Renal cortex interstitium (tissue), 11 donors: ENCODE measurements around the gene MYOM1. TPM values are rescaled to one million over a fixed set of nuclear protein-coding genes. Genes with fewer than 3 reads are reported as not detected.
"Not testable (repeated sequence)": the region's sequence is repeated elsewhere in the genome, so short reads cannot be mapped to it uniquely, and the experiment has no call there.

ENCODE experiments used
- DNase-seq, 11 donors: peaks; one replicate each; pipeline ENCODE4 v3.0.0-alpha.2; 2013; ENCODE audit warnings: low read depth in 9 of 11, low spot score in 4 of 11; ENCODE audit errors: extremely low read depth in 1 of 11
- polyA plus RNA-seq, 3 donors: library from polyadenylated mRNA; unstranded; fragments of 120-200 nt; gene quantifications; one replicate each; pipeline ENCODE4 v1.2.1, GENCODE V29; 2013; ENCODE audit not compliant: insufficient read length in 3 of 3

Gene MYOM1
- polyA plus RNA-seq, 3 donors = 8.1 to 10.2 (median 8.6) TPM

DNA sequence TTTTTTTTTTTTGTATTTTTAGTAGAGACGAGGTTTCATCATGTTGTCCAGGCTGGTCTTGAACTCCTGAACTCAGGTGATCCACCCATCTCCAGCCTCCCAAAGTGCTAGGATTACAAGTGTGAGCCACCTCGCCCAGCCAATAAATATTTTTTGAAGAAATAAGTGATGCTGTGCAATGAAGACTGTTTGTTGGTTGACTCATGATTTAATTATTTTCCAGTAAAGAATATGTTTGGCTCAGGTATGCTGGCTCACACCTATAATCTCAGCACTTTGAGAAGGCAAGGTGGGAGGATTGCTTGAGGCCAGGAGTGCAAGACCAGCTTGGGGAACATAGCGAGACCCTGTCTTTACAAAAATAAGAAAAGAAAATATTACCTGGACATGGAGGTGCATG is 165.0 kb downstream of the MYOM1 start:
- DNase-seq = no peak

DNA sequence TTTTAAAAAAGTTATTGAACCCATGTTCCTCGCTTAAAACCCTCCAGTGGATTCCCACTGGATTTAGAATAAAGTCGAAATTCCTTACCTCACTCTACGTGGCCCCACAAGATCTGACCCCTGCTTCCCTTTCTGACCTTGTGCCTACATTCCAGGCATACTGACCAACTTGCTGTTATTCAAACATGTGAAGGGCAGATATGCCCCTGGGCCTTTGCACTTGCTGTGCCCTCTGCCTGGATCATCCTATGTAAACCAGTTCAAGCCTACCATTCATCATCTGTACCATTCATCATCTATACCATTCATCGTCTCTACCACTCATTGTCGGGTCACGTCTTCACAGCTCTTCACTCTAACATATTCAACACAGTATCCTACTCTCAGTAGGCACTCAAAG is 165.6 kb downstream of the MYOM1 start:
- no peak for DNase-seq

DNA sequence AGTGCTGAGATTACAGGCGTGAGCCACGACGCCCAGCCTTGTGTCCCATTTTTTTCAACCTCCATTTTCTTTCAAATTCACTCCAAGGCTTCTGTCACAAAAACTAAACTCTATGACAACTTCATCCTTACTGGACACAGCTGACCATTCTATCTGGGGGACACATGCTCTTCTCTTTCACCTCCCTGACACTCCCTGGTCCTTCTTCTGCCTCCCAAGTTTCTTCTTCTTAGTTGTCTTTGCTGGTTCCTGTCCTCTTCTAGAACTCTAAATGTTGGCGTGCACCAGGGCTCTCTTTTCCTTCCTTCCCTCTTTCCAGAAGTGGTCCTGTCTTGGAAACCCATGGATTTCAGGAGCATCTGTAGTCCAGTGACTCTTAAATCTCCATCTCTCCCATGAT is 166.7 kb downstream of the MYOM1 start:
- no peak for DNase-seq

DNA sequence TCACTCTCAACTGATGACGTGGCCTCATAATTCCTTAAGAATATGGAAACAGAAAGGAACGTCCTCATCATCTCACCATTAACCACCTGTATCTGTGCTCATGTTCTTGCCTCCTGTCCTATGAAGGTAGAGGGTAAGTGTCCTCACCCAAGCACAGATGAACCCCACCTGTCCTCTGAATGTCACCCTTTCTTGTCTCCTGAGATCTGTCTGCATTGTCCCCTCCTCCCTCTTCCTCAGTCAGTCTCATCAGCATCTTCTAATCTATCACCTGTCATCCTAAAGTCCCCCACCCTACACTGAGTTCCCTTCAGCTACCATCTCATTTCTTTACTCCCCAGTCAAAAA is 167.4 kb downstream of the MYOM1 start:
- DNase-seq = no peak

DNA sequence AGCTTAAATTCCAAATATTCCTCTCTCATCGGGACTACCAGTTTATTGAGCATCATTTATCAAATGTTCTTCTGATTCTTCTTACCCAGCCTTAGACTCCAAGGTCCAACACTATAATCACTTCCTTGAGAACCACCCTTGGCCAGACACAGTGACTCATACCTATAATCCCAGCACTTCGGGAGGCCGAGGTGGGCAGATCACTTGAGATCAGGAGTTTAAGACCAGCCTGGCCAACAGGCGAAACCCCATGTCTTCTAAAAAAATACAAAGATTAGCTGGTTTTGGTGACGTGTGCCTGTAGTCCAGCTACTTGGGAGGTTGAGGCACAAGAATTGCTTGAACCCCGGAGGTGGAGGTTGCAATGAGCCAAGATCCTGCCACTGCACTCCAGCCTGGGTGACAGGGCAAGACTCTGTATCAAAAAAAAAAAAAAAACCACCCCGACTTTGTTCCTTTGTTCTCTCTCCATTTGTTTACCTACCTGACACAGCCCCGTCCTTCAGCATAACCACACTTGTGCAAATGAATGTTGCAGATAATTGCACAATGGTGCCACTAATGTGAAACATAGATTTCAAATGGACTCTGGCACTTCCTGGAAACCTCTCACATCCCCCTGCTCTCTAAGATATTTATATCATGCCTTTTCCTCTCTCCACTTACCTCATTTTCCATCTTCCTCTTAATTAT is 167.9 kb downstream of the MYOM1 start:
- DNase-seq = no peak

DNA sequence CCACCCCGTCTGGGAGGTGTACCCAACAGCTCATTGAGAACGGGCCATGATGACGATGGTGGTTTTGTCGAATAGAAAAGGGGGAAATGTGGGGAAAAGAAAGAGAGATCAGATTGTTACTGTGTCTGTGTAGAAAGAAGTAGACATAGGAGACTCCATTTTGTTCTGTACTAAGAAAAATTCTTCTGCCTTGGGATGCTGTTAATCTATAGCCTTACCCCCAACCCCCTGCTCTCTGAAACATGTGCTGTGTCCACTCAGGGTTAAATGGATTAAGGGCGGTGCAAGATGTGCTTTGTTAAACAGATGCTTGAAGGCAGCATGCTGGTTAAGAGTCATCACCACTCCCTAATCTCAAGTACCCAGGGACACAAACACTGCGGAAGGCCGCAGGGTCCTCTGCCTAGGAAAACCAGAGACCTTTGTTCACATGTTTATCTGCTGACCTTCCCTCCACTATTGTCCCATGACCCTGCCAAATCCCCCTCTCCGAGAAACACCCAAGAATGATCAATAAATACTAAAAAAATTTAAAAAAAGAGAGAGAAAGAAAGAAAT is 169.8 kb downstream of the MYOM1 start:
- not testable (repeated sequence) for DNase-seq

DNA sequence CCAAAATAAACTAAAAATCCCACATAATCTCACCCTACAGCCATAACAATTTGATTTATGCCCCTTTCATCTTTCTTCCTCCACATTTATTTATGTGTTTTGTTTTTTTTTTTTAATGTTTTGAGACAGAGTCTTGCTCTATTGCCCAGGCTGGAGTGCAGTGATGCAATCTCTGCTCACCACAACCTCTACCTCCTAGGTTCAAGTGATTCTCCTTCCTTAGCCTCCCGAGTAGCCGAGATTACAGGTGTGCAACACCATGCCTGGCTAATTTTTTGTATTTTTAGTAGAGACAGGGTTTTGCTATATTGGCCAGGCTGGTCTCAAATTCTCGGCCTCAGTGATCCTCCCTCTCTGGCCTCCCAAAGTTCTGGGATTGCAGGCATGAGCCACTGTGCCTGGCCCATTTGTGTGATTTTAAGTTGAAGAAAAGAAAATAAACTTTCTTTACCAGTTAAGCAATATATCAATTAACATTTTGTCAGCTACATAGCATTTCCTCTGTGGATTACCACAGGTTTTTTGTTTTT is 170.9 kb downstream of the MYOM1 start:
- no peak for DNase-seq

DNA sequence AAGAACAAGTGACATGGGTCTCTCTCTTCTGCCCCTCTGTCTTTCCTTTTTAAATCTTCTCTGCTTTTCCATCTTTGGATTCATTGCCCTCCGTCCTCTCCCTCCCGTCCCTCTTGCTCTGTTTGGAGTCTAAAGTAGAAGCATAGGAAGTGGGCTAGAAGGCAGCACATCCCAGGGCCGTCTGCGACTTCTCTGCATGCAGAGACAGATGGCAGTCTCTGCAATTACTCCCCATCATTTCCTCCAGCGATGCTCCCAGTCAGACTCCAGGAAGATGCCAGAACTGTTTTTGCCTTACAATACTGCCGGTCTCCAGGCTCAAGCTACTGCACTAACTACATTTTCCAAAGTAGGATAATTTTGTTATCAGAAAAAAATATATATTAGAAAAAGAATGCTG is 171.6 kb downstream of the MYOM1 start:
- no peak for DNase-seq

DNA sequence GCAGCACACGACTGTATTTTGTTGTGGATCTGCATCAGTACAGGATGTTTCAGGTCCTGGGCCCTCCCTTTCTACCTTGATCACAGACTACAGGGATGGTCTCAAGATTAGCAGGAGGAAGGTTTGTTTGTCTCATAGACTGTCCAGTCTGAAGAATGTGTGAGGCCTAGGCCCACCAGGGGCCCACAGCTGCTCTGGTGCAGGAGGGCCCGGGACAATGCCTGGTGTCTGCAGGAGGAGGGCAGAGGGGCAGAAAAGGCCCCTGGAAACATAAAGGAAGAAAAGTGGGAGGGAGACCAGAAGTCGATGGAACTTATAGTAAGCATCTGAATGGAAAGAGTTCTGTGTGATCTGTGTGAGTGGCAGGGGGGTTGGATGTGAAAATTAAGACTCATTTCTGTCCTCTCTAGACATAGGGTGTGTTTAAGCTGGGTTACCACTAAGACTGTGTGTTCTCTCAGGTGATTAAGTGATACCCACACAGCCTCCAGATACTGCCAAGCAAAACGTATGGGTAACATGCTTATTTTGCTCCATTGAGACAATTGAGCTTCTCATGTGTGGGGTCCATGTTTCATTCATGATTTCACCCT is 173.5 kb downstream of the MYOM1 start:
- DNase-seq = no peak

DNA sequence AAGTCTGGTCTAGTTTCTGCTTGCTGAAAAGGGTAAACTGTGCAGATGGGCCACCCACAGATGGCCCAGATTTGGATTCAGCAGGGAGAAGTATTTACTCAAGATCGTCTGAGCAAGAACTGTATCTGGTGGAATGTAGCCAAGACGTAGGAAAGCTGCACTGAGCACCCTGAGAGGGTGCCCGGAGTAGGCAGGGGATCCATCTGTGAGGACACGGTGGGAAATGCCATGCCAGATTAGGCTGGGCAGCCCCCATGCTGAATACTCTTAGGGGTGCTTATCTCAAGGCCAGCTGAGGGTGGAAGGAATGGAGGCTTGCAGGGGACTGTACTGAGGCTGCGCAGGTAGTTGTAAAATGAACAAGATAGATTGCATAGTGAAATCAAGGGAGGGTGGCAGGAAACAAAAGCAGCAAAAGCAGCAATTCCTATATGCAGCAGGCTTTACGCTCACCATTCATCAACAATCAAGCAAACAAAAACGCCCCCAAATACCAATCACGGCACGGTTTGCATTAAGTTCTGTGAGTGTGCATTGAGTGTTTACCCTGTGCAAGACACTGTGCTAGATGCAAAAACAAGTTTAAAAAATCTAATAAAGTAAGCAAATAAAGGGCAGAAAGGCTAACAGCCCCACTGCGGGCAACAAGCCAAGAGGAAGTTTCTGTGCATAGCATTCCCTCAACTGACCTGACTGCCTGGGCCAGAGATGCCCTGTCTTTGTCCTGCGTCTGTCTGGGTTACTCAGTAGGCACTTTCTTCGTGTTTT is 174.7 kb downstream of the MYOM1 start:
- DNase-seq = no peak

DNA sequence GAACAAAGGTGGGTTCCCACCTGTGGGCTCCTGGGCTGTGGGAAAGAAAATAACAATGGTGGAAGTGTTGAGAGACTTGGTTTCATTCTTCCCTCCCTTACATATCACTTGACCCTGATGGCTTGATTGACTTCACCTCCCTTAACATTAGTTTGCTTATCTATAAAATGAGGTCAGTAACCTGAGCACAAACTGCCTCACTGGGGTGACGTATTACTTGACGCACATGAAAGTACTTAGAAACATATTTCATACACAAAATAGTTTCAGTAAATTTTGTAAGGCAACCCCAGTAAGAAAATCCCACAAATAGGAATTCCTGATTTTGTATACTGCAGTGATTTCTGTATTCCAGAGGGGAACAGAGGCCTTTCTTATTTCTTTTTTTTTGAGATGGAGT is 177.4 kb downstream of the MYOM1 start:
- no peak for DNase-seq

DNA sequence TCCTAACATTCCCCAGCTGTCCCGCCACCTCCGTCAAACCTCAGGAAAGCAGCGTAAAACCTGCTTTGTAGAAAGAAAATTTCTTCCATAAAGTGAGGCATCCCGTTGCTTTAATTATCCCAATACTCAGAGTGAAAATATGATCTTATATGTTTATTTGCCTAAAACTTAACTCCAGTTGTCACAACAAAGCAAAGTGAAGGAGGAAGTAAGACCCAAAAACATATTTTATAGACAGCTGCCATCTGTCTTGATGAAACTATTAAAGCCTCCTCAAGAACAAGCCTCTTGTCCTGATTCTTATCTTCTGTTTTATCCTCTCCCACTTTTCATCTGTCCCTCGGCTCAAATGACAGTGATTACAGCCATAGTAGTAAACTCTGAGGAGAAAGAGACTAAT is 177.9 kb downstream of the MYOM1 start:
- DNase-seq = peak in 1 of 11 donors; percentile 61

DNA sequence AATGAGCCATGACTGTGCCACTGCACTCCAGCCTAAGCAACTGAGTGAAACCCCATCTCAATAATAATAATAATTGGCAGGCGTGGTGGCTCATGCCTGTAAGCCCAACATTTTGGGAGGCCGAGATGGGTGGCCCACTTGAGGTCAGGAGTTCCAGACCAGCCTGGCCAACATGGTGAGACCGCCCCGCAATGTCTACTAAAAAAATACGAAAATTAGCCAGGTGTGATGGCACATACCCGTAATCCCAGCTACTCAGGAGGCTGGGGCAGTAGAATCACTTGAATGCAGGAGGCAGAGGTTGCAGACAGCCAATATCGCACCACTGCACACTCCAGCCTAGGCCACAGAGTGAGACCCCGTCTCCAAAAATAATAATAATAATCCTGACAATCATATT is 178.9 kb downstream of the MYOM1 start:
- DNase-seq = no peak

DNA sequence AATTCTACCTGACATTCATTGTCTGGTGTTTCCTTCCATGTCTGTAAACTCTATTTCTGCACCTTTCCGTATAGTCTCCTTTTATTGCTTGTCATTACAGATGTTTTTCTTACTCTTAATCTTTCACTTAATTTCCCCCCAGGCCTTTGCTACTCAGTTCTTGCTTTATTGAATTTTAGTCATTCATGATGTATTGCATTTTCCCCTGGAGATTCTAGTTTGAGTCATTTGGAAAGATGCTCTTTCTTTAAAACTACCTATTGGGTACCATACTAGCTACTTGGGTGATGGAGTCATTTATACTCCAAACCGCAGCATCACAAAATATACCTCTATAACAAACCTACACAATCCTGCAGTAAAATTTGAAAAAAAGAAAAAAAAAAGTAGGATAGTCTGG is 179.6 kb downstream of the MYOM1 start:
- no peak for DNase-seq

DNA sequence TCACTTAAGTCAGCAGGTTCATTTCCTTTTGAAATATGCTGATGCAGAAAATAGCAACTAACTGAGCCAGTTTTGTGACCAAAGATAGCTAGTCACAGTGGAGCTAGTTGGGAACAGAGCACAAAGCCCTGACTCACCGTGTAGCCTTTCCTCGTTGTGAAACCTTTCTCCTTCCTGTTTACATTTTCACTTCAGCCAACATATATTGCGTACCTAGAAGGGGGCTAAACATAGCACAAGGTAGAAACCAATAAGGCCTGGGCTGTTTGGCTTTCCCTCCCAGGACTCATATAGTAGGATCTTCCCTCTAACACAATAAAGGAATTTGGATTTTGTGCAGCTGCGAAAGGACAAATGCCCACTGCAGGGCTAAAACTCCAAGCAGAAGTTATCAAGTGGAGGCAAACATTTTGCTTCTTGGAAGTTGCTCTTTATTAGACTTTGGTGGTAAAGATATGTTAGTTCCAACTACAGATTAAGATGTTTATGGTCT is 182.3 kb downstream of the MYOM1 start:
- DNase-seq = no peak

DNA sequence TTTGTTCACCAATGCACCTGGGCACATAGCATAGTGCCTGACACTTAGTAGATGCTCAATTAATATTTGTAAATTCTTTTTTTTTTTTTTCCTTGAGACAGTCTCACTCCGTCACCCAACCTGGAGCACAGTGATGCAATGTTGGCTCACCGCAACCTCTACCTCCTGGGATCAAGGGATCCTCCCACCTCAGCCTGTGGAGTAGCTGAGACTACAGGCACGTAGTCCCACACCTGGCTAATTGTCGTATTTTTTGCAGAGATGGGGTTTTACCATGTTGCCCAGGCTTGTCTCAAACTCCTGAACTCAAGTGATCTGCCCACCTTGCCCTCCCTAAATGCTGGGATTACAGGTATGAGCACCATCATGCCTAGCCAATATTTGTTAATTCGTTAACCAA is 183.7 kb downstream of the MYOM1 start:
- no peak for DNase-seq

DNA sequence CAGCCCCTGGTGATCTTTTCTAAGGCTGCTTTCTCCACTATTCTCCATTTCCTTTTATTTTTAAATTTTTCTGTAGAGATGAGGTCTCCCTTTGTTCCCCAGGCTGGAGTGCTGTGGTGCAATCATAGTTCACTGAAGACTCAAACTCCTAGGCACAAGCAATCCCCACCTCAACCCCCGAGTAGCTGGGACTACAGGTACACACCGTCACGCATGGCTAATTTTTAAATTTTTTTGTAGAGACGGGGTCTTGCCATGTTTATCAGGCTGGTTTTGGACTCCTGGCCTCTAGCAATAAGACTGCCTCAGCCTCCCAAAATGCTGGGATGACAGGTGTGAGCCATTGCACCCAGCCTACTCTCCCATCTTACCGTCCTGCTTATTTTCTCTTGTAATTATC is 184.1 kb downstream of the MYOM1 start:
- no peak for DNase-seq

DNA sequence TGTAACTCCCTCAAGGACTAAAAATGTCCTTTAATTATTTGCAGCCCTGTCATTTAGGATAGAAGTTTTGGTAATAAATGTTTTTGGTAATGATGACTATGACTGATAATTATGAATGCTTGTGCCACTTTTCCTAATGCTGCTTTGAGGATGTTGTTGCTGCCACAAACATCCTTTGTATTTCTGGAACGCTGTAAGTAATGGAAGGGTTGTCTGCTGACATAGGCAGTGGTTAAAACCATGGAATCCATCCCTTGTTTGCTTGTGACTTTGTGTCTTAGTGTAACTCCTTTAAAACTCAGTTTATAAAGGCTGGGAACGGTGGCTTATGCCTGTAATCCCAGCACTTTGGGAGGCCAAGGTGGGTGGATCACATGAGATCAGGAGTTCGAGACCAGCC is 187.0 kb downstream of the MYOM1 start:
- no peak for DNase-seq

DNA sequence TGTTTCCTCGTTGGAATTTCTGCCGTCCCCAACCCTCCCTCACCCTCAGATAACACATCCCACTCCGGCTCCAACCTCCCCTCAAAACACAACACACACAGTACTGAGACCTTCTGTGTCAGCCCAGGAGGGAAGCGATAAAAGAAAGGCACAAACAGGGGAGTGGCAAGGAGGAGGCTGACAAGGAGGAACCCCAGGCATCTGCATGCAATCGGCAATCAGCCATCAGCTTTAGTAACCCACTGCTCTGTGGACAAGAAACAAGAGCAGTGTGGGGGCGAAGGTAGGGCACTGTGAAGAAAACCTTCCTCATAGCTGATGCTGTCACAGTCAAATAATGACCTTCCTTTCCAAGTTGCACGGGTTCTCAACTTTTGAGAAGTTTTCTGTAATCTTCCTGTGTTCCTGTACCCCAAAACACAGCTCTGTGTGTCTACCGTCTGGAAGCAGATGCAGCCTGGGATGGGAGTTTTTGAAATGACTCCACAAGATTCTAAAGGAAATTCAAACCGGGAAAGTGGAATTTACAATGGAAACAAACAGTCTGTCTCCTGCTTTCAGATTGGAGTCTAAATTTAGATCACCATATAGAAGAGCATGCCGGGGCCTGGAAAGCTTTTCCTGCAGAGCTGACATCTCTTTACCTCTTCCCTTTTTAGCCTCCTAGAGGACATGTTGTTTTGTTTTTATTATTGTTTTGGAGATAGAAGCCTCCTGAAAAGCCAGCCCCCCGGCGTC is 190.4 kb downstream of the MYOM1 start:
- peak in 4 of 11 donors; percentile 52 to 80 (median 64) for DNase-seq
